HCT116 (cell line): ENCODE measurements around the gene ZNF627. TPM values are rescaled to one million over a fixed set of nuclear protein-coding genes. Genes with fewer than 3 reads are reported as not detected.

Experiments
- ATAC-seq: fragments of 200-7000 bp; cut with Tn5 transposase; 2 replicates; pipeline ENCODE4 v1.9.1; 2020; ENCODE audit warnings: mild to moderate bottlenecking, moderate library complexity
- BruUV-seq: library from RNA; stranded (reverse); fragments of 400-500 nt; replicated peaks from 2 replicates; lab custom pipeline; 2021; lab: Mats Ljungman, UMichigan
- CTCF ChIA-PET: fragments of 300-600 bp; sonication (Branson Sonifier 250); formaldehyde crosslinking; loops from one replicate; lab custom pipeline; 2021; ENCODE audit warnings: antibody characterized with exemption; lab: Charles Lee
- POLR2A ChIA-PET: fragments of 300-600, 350-600 bp; sonication (Branson Sonifier 250); formaldehyde crosslinking; loops from one replicate; lab custom pipeline; 2021; ENCODE audit warnings: antibody characterized with exemption; lab: Charles Lee
- RAD21 ChIA-PET, 2 experiments: fragments of 300-600 bp; sonication (Branson Sonifier 250); formaldehyde crosslinking; loops; one replicate each; lab custom pipeline; 2023; ENCODE audit warnings: low total read pairs in 2 of 2; ENCODE audit not compliant: uncharacterized antibody in 2 of 2, unreplicated experiment in 2 of 2, low non-redundant PET in 1 of 2; lab: Charles Lee
- DNase-seq: peaks from one replicate; pipeline ENCODE4 v3.0.0-alpha.2; 2010; ENCODE audit warnings: low read depth, low spot score
- H2AFZ ChIP-seq: fragments of 200-600 bp; shearing (Covaris generic), sonication (generic); 2 replicates; pipeline ENCODE4 v1.6.1; 2017; ENCODE audit warnings: low read depth, mixed run types, mixed read lengths, antibody characterized with exemption, low read length; ENCODE audit not compliant: poor library complexity, severe bottlenecking
- H3K27ac ChIP-seq: 2 replicates; pipeline ENCODE4 v1.5.1; 2012; ENCODE audit warnings: low read depth, low read length
- H3K27me3 ChIP-seq: fragments of 200-600 bp; sonication (generic); 2 replicates; pipeline ENCODE4 v1.6.1; 2016; ENCODE audit warnings: mixed run types, low read length, mixed read lengths; ENCODE audit not compliant: insufficient read depth
- H3K36me3 ChIP-seq, 2 experiments: fragments of 200-500 bp in 1 of 2; fragments of 200-600 bp in 1 of 2; sonication (Bioruptor generic) in 1 of 2; sonication (generic) in 1 of 2; 2 replicates each; pipeline versions ENCODE4 v1.5.1 to v1.6.1; 2014 to 2016; ENCODE audit warnings: low read length in 2 of 2, inconsistent platforms in 1 of 2, mixed read lengths in 1 of 2, mixed run types in 1 of 2; ENCODE audit not compliant: insufficient read depth in 2 of 2, control insufficient read depth in 1 of 2
- H3K4me1 ChIP-seq, 2 experiments: fragments of 200-600 bp in 1 of 2; sonication (generic) in 1 of 2; 2 replicates each; pipeline versions ENCODE4 v1.5.1 to v1.6.1; 2012 to 2017; ENCODE audit warnings: low read length in 2 of 2, inconsistent platforms in 1 of 2, mild to moderate bottlenecking in 1 of 2, mixed read lengths in 1 of 2, mixed run types in 1 of 2, moderate library complexity in 1 of 2; ENCODE audit not compliant: insufficient read depth in 2 of 2, control insufficient read depth in 1 of 2
- H3K4me2 ChIP-seq: fragments of 200-600 bp; sonication (generic); 2 replicates; pipeline ENCODE4 v1.6.1; 2017; ENCODE audit warnings: mixed run types, low read length, mixed read lengths
- H3K4me3 ChIP-seq, 2 experiments: fragments of 200-600 bp in 1 of 2; sonication (generic) in 1 of 2; replicated peaks in 1 of 2; 2 replicates each; pipeline ENCODE4 v1.5.1; 2011 to 2016; ENCODE audit warnings: low read length in 2 of 2, control low read depth in 1 of 2, low read depth in 1 of 2, mild to moderate bottlenecking in 1 of 2, mixed read lengths in 1 of 2, mixed run types in 1 of 2
- H3K79me2 ChIP-seq: fragments of 200-600 bp; sonication (generic); 2 replicates; pipeline ENCODE4 v1.6.1; 2017; ENCODE audit warnings: mild to moderate bottlenecking, mixed run types, low read length, moderate library complexity, mixed read lengths; ENCODE audit not compliant: insufficient read depth
- H3K9ac ChIP-seq: fragments of 200-600 bp; sonication (generic); 2 replicates; pipeline ENCODE4 v1.6.1; 2016; ENCODE audit warnings: low read length, mixed read lengths
- H3K9me2 ChIP-seq: fragments of 200-600 bp; sonication (generic), shearing (Covaris generic); 2 replicates; pipeline ENCODE4 v1.6.1; 2017; ENCODE audit warnings: mixed run types, mild to moderate bottlenecking, moderate library complexity; ENCODE audit not compliant: insufficient read depth
- H3K9me3 ChIP-seq, 2 experiments: fragments of 200-500 bp in 1 of 2; fragments of 200-600 bp in 1 of 2; sonication (Bioruptor generic) in 1 of 2; sonication (generic) in 1 of 2; 2 replicates each; pipeline ENCODE4 v1.6.1; 2014 to 2017; ENCODE audit warnings: low read length in 2 of 2, mixed read lengths in 2 of 2, inconsistent platforms in 1 of 2, low read depth in 1 of 2, mild to moderate bottlenecking in 1 of 2, mixed run types in 1 of 2, moderate library complexity in 1 of 2; ENCODE audit not compliant: control insufficient read depth in 1 of 2, insufficient read depth in 1 of 2
- H4K20me1 ChIP-seq: fragments of 200-600 bp; sonication (generic), shearing (Covaris generic); 2 replicates; pipeline ENCODE4 v1.6.1; 2017; ENCODE audit warnings: mixed run types, mild to moderate bottlenecking, moderate library complexity; ENCODE audit not compliant: insufficient read depth
- CBX3 ChIP-seq: IDR thresholded peaks from 2 replicates; pipeline ENCODE4 v1.6.1; 2012; ENCODE audit warnings: low read depth
- CEBPB ChIP-seq: IDR thresholded peaks from 2 replicates; pipeline ENCODE4 v1.6.1; 2012; ENCODE audit warnings: low read depth
- EGR1 ChIP-seq: IDR thresholded peaks from 2 replicates; pipeline ENCODE4 v1.6.1; 2012; ENCODE audit warnings: low read depth
- EZH2 ChIP-seq: fragments of 200-600 bp; sonication (generic); IDR thresholded peaks from 2 replicates; pipeline ENCODE4 v1.6.1; 2017; ENCODE audit warnings: antibody characterized with exemption, mixed run types
- JUND ChIP-seq: IDR thresholded peaks from 2 replicates; pipeline ENCODE4 v1.6.1; 2012
- POLR2AphosphoS5 ChIP-seq: IDR thresholded peaks from 2 replicates; pipeline ENCODE4 v1.6.1; 2011; ENCODE audit warnings: mild to moderate bottlenecking, low read depth, low read length, moderate library complexity
- RAD21 ChIP-seq: IDR thresholded peaks from 2 replicates; pipeline ENCODE4 v1.6.1; 2012; ENCODE audit warnings: low read depth, mild to moderate bottlenecking
- SIN3A ChIP-seq: IDR thresholded peaks from 2 replicates; pipeline ENCODE4 v1.6.1; 2012; ENCODE audit warnings: low read depth
- TCF7L2 ChIP-seq: IDR thresholded peaks from 2 replicates; pipeline ENCODE4 v1.7.0; 2011; ENCODE audit warnings: borderline replicate concordance, inconsistent platforms; ENCODE audit not compliant: insufficient read depth, insufficient read length; ENCODE audit errors: extremely low read depth
- YY1 ChIP-seq: IDR thresholded peaks from 2 replicates; pipeline ENCODE4 v1.6.1; 2011; ENCODE audit warnings: low read length, low read depth, moderate library complexity, mild to moderate bottlenecking; ENCODE audit not compliant: insufficient replicate concordance; ENCODE audit errors: extremely low read depth
- ZFX ChIP-seq: fragments of 450-650 bp; IDR thresholded peaks from 2 replicates; pipeline ENCODE4 v1.6.1; 2017
- ZNF274 ChIP-seq: fragments of 200-500 bp; sonication (Bioruptor generic); IDR thresholded peaks from 2 replicates; pipeline ENCODE4 v1.6.1; 2014; ENCODE audit warnings: mild to moderate bottlenecking, low read depth, low read length, inconsistent platforms
- intact Hi-C: fragments of 100-400 bp; cut with micrococcal nuclease; formaldehyde crosslinking; loops from 2 replicates; pipeline ENCODE4 v1.10.0; 2022
- total RNA-seq: library from RNA; stranded (reverse); gene quantifications from one replicate; pipeline ENCODE4 v1.2.1, GENCODE V29; 2021; ENCODE audit not compliant: unreplicated experiment
- TF ChIP-seq, protein P1 (sequence below): IDR thresholded peaks from 2 replicates; pipeline ENCODE4 v1.6.1; 2011; ENCODE audit warnings: mild to moderate bottlenecking, low read length, moderate library complexity; ENCODE audit not compliant: insufficient replicate concordance; ENCODE audit errors: extremely low read depth
- TF ChIP-seq, protein P2 (sequence below), 3 experiments: fragments of 200-600 bp in 1 of 3; sonication (generic) in 1 of 3; IDR thresholded peaks in 2 of 3; conservative IDR thresholded peaks in 1 of 3; 2 replicates each; pipeline ENCODE4 v1.5.1; 2012 to 2017; ENCODE audit warnings: low read depth in 2 of 3, low read length in 2 of 3, antibody characterized with exemption in 1 of 3, borderline replicate concordance in 1 of 3, control low read depth in 1 of 3, mild to moderate bottlenecking in 1 of 3, mixed read lengths in 1 of 3, mixed run types in 1 of 3, moderate library complexity in 1 of 3; ENCODE audit not compliant: insufficient read depth in 1 of 3
- TF ChIP-seq, protein P3 (sequence below): IDR thresholded peaks from 2 replicates; pipeline ENCODE4 v1.6.1; 2012
- TF ChIP-seq, protein P4 (sequence below): IDR thresholded peaks from 2 replicates; pipeline ENCODE4 v1.6.1; 2012
- TF ChIP-seq, protein P5 (sequence below): IDR thresholded peaks from 2 replicates; pipeline ENCODE4 v1.6.1; 2012; ENCODE audit warnings: low read depth

The ZNF627 gene
- total RNA-seq, 1 experiment from 2014 or later = 14.8 TPM

DNA sequence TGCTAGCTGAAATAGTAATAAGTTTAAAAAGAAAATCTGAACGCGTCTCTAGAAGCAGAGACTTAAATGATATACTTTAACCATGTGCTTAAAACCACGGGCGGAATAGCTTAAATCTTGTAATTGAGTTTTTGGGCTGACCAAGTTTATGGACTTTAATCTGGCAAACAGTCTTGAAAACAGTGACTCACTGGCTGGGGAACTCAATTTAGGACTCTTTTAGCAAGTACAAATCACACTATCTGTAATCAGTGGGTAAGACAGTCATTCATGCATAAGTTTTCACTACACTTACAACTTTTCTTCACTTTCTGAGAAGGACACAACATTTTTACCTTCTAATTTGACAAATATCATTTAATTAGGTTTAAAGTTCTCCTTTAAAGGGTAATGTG is 26.8 kb downstream of the ZNF627 start:
- no peak for ATAC-seq
- TF ChIP-seq TCF7L2 (no peak), ZNF274 (no peak), RAD21 (no peak), POLR2AphosphoS5 (no peak), SIN3A (no peak), JUND (no peak), YY1 (no peak), EGR1 (no peak), CEBPB (no peak), CBX3 (no peak), ZFX (no peak), EZH2 (no peak)
- TF ChIP-seq, protein P1, sequence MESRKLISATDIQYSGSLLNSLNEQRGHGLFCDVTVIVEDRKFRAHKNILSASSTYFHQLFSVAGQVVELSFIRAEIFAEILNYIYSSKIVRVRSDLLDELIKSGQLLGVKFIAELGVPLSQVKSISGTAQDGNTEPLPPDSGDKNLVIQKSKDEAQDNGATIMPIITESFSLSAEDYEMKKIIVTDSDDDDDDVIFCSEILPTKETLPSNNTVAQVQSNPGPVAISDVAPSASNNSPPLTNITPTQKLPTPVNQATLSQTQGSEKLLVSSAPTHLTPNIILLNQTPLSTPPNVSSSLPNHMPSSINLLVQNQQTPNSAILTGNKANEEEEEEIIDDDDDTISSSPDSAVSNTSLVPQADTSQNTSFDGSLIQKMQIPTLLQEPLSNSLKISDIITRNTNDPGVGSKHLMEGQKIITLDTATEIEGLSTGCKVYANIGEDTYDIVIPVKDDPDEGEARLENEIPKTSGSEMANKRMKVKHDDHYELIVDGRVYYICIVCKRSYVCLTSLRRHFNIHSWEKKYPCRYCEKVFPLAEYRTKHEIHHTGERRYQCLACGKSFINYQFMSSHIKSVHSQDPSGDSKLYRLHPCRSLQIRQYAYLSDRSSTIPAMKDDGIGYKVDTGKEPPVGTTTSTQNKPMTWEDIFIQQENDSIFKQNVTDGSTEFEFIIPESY = no peak
- TF ChIP-seq, protein P2, sequence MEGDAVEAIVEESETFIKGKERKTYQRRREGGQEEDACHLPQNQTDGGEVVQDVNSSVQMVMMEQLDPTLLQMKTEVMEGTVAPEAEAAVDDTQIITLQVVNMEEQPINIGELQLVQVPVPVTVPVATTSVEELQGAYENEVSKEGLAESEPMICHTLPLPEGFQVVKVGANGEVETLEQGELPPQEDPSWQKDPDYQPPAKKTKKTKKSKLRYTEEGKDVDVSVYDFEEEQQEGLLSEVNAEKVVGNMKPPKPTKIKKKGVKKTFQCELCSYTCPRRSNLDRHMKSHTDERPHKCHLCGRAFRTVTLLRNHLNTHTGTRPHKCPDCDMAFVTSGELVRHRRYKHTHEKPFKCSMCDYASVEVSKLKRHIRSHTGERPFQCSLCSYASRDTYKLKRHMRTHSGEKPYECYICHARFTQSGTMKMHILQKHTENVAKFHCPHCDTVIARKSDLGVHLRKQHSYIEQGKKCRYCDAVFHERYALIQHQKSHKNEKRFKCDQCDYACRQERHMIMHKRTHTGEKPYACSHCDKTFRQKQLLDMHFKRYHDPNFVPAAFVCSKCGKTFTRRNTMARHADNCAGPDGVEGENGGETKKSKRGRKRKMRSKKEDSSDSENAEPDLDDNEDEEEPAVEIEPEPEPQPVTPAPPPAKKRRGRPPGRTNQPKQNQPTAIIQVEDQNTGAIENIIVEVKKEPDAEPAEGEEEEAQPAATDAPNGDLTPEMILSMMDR (IDR thresholded peaks at IDR 0.05 in 2 of 3, conservative IDR thresholded peaks at IDR 0.05 in 1 of 3; ENCODE audit: borderline replicate concordance in 1 of 3, insufficient read depth in 1 of 3, low read depth in 2 of 3, low read length in 2 of 3) = no peak
- TF ChIP-seq, protein P3, sequence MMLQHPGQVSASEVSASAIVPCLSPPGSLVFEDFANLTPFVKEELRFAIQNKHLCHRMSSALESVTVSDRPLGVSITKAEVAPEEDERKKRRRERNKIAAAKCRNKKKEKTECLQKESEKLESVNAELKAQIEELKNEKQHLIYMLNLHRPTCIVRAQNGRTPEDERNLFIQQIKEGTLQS = no peak
- TF ChIP-seq, protein P4, sequence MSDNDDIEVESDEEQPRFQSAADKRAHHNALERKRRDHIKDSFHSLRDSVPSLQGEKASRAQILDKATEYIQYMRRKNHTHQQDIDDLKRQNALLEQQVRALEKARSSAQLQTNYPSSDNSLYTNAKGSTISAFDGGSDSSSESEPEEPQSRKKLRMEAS = no peak
- TF ChIP-seq, protein P5, sequence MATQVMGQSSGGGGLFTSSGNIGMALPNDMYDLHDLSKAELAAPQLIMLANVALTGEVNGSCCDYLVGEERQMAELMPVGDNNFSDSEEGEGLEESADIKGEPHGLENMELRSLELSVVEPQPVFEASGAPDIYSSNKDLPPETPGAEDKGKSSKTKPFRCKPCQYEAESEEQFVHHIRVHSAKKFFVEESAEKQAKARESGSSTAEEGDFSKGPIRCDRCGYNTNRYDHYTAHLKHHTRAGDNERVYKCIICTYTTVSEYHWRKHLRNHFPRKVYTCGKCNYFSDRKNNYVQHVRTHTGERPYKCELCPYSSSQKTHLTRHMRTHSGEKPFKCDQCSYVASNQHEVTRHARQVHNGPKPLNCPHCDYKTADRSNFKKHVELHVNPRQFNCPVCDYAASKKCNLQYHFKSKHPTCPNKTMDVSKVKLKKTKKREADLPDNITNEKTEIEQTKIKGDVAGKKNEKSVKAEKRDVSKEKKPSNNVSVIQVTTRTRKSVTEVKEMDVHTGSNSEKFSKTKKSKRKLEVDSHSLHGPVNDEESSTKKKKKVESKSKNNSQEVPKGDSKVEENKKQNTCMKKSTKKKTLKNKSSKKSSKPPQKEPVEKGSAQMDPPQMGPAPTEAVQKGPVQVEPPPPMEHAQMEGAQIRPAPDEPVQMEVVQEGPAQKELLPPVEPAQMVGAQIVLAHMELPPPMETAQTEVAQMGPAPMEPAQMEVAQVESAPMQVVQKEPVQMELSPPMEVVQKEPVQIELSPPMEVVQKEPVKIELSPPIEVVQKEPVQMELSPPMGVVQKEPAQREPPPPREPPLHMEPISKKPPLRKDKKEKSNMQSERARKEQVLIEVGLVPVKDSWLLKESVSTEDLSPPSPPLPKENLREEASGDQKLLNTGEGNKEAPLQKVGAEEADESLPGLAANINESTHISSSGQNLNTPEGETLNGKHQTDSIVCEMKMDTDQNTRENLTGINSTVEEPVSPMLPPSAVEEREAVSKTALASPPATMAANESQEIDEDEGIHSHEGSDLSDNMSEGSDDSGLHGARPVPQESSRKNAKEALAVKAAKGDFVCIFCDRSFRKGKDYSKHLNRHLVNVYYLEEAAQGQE = no peak
- TF ChIP-seq, all 23 proteins: peak for 0
- no peaks in the 10 kb centered on the region for H3K4me1 ChIP-seq
- no TSS peak for BruUV-seq
- ChIA-PET RAD21 (no interaction called here), POLR2A (no interaction called here), CTCF (no interaction called here)
- H3K79me2 ChIP-seq = no peaks in the 10 kb centered on the region
- H3K9me3 ChIP-seq = peaks cover 0 to 10% of the 10 kb centered on the region in 2 experiments; a peak in 3 of 4 replicates
- H3K27me3 ChIP-seq = no peaks in the 10 kb centered on the region
- H3K4me2 ChIP-seq = no peak overlapping the region
- H3K4me3 ChIP-seq = no peak overlapping the region
- no peak overlapping the region for H3K27ac ChIP-seq
- intact Hi-C loops = no loop called here
- no peaks in the 10 kb centered on the region for H4K20me1 ChIP-seq
- H2AFZ ChIP-seq = no peak overlapping the region
- H3K9me2 ChIP-seq = no peaks in the 10 kb centered on the region
- no peak overlapping the region for H3K9ac ChIP-seq
- H3K36me3 ChIP-seq = peaks cover 8 to 22% of the 10 kb centered on the region in 2 experiments
- no peak for DNase-seq
